Endometrium (tissue), 2 donors: ENCODE results near the gene ZNF669.

Experiments
- FAIRE-seq: peaks from 2 replicates; lab custom pipeline; 2012; peaks lifted over from hg19 to GRCh38; lab: Jason Lieb, UNC
- donor health status: control.
- donor health status: control.

The ZNF669 gene

DNA sequence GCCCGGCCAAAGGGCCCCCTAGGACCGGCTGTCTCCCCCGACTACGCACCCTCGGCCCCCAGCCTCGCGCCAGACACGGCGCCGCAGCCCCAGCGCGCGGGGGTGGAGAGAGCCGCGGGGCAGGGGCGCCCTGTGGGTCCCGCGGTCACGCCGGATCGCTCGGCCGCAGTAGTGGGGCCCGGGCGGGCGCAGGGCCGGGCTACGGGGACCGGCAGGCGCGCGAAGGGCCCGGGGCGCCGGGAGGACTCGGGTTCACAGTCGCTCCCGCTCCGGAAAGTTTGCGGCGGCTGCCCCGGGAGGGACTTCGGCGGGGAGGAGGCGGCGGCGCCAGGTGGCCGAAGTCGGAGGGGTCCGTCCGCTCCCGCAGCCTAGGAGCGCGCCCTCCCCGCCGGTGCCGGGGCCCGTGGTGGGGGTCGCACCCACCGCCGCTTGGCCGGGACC lies 7.1 kb upstream of the ZNF669 start:
- no peak for FAIRE-seq

DNA sequence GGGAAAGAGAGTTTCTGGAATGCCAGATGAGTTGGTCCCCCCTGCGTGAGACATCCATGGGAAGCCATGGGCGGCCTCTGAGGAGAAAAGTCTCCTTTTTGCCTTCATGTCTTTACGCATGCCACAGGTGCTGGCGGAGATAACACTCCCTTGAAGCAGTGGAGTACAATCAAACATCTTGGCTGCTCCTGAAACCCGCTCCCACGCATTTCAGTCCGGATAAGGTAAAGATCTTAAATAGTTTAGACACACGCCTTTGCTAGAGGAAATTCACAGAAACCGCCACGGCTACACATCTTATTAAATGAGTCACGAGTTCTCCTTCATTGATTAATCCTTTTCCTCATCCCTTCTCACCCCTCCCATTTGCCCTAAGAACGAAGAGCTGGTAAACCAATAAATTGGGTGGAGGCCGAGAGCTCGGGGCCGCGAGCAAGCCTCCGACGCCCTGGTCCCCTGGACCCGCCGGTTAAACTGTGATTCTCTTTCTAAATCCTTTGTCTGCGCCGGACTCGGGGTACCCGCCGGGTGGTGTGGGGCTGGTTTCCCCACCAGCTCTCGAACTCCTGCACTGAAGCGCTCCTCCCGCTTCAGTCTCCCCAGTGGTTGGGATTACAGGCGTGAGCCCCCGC lies 6.6 kb upstream of the ZNF669 start:
- FAIRE-seq, result no peak

DNA sequence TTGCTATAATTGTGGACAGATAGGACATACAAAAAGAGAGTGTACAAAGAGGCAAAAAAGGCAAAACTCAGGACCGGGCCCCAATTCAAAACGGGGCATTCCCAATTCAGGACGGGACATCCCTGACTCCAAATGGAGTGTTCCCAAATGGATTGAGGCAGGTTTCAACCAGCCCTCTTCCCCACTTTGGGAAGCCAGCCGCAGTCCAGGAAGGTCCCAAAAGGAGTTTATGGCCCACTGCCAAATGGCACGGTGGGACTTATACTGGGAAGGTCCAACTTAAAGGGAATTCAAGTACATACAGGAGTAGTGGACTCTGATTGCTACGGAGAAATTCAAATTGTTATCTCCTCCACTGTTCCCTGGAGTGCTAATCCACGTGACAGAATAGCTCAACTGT lies 3.5 kb upstream of the ZNF669 start:
- no peak for FAIRE-seq

DNA sequence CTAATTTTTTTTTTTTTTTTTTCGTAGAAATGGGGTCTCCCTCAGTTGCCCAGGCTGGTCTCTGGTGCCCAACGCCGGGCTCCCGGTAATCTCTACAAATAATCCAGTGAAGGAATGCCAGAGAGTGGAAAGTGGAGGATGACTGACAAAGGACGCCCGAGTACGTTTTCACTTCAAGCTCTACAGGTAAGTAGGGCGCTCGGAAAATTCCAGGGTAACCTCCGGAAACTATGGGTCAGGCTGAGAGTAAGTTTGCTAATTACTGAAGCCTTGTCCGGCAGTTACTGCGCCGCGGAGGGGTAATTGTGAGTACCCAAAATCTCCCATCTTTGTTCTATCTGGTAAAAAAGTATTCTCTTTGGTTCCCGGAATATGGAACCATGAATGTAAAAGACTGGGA lies 1.8 kb upstream of the ZNF669 start:
- FAIRE-seq, result no peak

DNA sequence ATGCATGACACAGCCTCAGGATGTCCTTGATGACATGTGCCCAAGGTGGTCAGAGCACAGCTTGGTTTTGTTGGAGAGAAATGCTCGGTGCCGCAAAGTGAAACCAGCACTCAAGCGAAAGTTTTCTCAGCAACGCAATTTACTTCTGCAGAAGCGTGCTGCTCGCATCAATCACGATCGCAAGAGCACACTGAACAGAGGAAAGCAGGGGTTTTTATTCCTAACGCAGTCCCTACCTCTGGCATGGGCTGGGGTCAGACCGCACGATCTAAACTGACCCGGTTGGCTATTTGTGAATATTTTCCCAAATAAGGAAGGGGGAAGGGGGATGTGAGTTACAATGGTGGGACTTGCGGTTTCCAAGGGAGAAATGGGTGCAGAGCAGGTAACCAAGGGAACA lies 809 bp upstream of the ZNF669 start:
- FAIRE-seq, result no peak

DNA sequence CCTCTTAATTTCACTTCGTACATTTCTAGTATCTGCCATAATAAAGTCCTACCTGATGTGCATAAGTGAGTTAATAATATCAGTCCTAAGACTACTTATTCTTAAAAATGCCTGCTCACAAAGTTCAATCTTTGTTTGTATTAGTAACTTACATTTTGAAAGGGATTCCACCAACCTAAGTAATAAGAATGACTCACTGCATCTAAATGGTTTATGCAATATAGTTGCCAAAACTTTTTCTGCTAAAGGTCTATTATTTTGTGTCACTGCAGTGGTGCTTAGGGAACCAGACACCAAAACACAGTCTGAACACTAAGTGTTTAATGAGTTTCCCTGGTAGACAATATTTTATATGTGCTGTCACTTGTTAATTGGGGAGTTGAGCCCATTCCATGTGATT lies 1.8 kb downstream of the ZNF669 start:
- no peak for FAIRE-seq

DNA sequence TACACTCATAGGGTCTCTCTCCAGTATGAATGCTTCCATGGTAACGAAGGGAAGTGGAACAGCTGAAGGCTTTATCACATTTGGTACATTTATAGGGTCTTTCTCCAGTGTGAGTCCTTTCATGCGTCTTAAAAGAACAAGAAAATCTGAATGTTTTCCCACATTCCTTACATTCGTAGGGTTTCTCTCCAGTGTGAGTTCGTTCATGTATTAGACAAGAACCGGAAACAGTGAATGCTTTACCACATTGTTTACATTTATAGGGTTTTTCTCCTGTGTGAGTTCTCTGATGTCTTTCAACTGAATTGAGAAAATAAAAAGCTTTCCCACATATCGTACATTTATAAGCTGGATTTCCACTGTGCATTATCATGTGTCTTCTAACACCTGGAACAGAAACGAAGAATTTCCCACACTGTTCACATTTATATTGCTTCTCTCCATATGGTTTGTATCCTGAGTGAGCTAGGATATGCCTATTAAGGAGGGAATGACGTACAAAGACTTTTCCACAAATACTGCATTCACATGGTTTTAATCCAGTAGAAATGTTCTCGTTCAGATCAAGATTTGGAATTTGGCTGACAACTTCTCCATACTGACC lies 3.4 kb downstream of the ZNF669 start:
- FAIRE-seq, result no peak

DNA sequence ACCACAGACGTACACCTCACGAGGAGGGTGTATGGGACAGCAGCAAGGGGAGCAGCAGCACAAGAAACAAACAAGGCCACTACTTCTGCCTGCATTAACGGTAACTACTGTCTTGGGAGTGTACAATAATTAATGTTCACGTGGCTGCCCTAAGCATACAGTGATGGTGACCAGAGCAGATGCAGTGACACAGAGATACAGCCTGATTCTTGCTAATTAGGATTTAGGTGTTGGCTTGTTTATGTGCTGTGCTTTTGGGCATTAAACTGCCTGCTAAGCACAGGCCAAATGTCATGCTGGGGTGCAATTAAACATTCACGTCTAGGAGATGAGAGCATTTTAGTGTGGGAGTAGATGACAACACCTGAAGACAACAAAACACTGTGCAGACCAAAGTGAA lies 7.2 kb downstream of the ZNF669 start:
- FAIRE-seq, result no peak

DNA sequence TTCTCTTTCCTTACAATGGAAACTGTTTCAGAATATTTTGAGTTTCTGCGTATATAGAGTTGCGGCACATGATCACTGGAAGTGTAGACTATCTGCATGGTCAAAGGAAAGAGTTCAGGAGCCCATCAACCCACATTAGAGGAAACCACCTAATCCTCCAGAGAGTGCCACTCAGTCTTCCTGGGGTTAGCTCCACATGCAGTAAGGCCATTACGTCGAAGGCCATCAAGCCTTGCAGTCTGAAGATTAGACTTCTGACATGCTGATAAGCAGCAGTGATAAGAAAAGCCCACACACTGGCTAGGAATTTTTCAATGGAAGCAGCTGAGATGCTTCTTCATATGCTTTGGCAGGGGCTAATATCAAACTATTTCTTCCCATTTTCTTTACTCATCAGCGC lies 7.6 kb downstream of the ZNF669 start:
- FAIRE-seq, result no peak

DNA sequence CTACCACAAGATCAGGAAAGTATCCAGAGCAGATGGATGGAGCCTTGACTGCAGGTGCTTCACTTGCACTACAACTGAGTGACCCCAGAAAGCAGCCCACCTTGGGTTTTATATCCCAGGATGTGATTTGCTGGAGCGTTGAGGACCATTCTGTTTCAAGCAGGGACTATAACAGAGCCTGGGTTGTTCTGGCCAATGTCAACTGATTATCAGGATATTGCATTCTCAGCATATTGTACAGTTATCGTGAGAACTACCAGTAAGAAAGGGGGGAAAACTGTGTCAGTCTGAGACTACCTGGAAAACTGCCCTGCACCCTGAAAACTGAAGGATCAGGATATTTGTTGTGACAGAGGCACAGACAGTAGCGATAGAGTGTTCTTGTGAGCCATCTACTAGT lies 8.0 kb downstream of the ZNF669 start:
- FAIRE-seq, result no peak

DNA sequence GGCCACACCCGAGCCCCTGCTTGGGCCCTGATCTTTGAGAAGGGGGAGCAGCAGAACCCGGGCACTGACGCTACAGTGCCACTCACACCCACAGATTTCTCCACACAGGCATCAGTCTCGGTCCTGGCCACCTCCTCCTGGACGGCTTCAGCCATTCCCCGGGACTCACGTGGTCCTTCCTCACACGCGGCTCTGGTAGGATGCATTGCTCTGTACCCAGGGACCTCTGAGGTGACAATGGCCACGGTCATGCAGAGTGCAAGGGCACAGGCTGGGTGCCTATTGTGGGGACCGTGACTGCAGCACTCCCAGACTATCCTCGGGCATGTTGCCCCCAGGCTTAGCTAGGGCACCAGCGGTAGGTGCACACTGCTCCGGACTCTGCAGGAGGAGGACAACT lies 13.7 kb downstream of the ZNF669 start:
- no peak for FAIRE-seq

DNA sequence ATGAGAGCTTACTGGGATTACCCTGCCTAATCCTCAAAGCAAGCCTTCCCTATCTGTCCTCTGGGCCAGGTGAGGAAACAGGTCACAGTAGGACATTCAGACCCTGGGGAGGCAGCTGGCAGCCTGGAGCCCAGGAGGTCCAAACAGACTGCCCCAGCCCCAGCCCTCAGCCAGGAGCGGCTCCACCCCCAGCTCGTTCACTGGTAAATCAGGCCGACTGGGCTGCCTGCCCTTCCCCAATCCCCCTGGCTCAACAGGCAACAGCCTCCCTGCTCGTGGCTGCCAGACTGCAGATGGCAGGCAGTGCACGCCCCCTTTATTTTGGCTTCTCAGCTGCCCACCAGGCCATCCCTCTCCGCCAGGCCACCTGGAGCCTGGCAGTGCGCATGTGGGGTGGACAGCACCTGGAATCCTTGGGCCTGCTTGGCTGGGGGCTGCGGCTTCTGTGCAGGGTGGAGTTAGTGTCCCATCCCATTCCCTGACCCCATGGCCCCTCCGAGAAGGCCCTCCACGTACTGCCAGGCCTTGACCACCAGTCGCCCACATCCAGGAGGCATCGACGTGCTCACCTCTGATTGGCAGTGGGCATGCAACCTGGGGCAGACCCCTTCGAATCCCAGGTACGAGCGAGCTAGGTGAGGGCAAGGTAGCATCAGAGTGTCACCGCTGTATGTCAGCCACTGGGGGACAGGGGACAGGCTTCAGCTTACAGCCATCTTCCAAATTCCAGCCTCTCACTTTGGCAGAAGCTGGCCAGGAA lies 14.4 kb downstream of the ZNF669 start:
- no peak for FAIRE-seq

DNA sequence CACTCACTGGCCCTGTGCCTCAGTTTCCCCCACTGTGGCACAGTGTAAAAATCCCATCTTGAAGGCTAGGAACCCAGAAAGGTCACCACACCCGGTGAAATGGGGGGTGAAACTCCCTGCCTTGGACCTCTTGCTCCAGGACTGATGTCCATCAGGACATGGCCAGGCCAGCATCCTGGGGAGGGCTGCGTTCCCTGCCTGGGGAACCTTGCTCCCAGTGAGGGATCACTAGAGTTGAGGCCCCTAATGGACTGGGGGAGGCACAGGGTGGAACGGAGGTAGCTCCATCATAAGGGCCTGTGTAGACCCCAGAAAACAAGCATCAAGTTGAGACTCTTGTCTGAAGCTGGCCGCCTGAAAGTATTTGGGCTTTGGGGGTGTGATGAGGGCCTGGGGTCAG lies 15.2 kb downstream of the ZNF669 start:
- no peak for FAIRE-seq

DNA sequence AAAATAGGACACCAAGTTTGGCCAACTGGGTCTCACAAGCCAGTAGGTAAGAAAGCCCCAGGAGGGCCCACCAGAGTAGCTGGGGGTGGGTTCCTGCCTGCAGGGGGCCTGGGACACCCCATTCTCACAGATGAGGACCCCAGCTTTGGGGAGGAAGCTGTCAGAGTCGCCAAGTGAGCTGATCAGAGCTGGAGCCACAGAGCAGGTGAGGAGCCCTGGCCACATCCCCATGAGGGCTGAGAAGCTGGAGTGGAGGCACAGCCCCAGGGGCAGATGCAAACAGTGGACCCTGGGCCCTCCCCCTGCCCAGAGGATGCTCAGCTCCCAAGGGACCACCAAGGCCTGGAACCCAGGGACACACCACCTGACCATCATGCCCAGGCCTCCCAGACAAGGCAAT lies 16.9 kb downstream of the ZNF669 start:
- no peak for FAIRE-seq

DNA sequence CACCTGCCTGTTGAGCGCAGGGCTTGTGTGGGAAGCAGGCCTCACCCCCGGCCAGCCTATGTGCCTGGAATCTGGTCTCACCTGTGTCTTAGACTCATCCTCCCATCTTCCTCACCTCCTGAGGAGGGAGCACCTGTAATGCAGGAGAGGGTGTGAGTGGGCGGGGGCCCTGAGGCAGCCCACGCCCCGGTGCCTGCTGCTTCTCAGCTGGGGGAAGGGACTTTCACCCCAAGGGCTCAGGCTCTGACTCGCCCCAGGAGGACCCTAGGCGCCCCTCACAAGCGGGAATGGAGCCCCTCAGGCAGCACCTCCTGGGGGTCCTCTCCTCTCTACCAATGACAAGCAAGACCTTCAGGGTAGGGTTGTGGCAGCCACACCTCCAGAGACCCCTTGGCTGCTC lies 18.8 kb downstream of the ZNF669 start:
- FAIRE-seq, result no peak

DNA sequence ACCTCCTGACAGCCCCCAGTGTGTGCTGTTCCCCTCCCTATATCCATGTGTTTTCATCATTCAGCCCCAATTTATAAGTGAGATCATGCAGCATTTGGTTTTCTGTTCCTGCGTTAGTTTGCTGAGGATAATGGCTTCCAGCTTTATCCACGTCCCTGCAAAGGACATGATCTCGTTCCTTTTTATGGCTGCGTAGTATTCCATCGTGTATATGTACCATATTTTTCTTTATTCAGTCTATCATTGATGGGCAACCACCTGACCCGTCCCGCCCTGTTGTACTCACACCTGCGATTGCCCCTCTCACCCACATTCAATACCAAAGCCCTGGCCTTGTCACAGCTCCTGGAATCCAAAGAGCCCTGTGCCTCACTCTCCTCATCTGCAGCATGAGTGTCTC lies 19.4 kb downstream of the ZNF669 start:
- no peak for FAIRE-seq

DNA sequence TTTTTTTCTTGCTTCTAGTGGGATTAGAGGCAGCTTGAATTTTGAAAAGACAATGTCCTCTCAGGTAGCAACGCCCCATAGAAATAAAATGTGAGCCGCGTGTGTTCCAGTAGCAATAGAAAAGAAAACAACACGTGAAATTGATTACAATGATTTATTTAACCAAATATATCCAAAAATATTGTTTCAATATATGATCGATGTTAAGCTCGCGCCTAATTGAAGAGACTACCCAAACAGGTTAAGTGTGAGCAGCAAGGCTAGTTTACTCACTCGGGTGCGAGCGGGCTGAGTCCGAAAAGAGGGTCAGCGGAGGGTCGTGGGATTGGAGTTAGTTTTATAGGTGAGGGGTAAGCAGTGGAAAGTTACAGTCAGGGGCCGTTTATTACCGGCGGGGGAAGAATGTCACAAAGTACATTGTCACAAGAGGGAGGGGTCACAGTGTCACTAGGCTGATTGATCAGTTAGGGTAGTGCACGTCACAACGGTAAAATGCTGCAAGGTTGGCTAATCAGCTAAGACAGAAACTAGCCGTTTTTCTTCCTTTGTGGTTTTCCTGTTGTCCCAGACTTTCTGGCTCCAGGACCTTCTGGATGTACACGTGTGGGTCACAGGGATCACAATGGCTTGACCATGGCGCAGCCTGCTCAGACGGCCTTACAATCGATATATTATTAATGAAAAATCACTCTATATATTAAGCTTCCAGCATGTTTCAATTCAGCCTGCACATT lies 24.8 kb downstream of the ZNF669 start:
- no peak for FAIRE-seq

DNA sequence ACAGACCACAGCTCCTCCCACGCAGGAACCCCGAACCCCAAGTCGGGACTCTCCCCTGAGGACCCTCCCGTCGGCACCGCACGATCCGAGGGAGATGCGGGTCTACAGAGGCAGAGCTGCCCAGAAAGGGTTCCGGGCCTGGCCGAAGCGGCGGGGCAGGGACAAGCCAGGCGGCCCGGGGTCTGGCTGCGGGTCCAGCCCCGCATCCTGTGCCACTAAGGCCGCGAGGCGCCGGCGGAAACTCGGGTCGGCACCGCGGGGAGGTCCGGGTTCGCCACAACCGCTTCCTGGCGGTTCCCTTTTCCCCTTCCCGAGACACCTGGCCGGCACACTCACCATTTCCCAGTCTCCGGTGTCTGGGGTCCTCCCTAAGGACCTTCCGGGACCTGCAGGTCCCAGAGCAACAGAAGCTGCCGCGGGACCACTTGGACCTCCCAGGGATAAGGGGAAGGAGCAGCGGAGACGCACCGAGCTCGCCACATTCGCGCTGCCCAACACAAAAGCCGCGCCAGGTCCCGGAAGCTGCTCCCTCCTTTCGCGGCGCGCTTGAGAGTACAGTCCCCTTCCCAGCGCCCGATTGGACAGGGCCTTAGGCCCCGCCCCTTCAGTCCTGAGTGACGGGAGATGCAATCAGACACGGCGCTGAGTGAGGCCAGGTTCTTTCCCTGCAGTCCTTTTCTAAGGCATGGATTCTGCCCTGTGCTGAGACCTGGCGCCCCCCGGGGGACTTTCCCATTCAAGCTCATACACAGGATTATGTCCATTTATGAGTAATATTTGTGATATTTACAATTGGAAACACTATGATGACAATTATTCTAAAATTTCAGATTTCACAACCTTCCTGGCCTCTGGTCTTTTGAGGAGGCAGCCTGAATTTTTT lies 25.7 kb downstream of the ZNF669 start, which contains the start of gene ZNF670:
TSS of gene ZNF670 (minus strand) at position 554 of the 883 bp plus-strand sequence. CDS start at position 339, 215 bp downstream.
- no peak for FAIRE-seq

DNA sequence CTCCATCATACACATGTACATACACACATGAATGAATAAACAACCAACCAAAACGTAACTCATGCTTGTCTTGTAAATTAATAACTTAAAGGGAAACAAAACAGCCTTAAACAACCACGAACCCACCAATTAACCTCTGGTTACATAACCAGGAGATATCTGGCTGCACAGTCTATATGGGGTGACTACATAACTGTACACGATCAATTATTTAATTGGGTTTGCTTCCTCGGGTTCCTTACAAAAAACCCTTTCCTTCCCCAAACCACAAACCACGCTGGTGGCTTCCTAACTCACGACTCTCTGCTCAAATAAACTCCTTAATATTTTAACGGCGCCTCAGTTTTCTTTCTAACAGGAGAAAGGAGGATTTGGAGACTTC lies 26.3 kb downstream of the ZNF669 start:
- FAIRE-seq, result no peak

DNA sequence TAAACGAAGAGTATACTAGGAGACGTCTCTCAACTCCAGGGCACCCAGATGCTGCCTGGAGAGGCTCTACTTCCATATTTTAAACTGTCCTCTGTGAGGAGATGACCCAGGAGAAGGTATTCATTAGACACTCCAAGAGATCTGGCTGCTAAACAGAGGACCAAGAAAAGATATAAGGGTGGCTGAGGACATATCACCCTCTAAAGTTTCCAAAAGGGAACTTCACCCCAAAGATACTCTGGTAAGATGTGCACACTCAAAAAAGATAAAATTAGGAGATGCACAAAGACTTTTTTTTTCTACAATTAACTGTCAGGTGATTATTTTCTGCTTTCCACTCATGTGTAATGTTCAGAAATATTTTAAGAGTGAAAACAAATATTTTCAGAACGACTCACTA lies 26.9 kb downstream of the ZNF669 start:
- FAIRE-seq, result no peak

DNA sequence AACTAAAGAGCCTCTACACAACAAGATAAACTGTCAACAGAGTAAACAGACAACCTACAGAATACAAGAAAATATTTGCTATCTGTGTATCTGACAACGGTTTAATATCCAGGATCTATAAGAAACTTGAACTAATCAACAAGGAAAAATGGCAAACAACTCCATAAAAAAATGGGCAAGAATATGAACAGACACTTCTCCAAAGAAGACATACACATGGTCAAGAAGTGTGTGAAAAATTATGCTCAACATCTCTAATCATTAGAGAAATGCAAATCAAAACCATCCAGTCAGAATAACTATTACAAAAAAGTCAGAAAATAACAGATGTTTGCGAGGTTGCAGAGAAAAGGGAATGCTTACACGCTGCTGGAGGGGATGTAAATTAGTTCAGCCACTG lies 33.5 kb downstream of the ZNF669 start:
- no peak for FAIRE-seq

DNA sequence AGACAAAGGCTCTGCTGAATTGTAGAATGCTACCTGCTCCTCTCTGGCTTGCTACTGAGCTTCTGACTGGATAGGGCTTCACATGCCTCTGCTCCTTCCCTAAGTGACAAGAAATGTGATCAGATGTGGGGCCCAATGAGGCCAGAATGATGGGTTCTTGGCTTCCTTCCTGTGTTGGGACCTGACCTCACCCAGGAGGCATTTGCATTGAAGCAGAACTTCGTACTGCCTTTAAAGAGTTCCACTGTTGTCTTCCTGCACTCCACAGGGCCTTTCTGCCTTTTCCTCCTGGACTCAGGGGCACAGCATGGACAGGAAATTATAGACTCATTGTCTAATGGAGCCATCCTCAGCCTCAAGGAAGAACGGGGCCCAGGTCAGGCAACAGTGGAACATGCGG lies 39.9 kb downstream of the ZNF669 start:
- no peak for FAIRE-seq
